OCI-LY3 (cell line): Measurements from ENCODE around the gene ST3GAL4.
"Not testable (repeated sequence)": the region's sequence is repeated elsewhere in the genome, so short reads cannot be mapped to it uniquely, and the experiment has no call there.

Experiments used
- EZH2phosphoT487 ChIP-seq: fragments of 200-600 bp; shearing (Covaris generic); IDR thresholded peaks from 2 replicates; pipeline ENCODE4 v1.6.1; 2018; ENCODE audit warnings: antibody characterized with exemption, mixed run types, low read depth
- TF ChIP-seq, protein P1 (sequence below): fragments of 200-600, 300-600 bp; sonication (generic); IDR thresholded peaks from 2 replicates; pipeline ENCODE4 v1.5.1; 2014; ENCODE audit warnings: antibody characterized with exemption, low read length, low read depth

DNA sequence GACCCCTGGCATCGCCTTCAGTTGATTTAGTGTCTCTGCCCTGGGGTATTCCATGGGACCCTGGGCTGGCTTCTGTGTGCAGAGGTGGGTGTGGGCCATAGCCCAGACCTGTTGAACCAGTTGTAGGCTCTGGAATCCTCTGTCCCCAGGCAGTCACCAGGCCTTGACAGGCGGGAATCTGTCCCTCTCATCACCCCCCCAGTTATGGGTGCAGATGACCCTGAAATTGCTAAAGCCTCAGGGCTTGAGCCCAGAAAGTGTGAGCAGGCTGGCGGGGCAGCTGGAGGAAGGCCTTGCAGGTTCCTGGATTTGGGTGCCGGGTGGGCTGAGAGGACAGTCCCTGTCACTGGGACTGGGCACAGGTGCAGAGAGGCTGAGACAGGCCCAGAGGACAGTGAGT is 27.2 kb downstream of the ST3GAL4 start:
- TF ChIP-seq, protein P1, sequence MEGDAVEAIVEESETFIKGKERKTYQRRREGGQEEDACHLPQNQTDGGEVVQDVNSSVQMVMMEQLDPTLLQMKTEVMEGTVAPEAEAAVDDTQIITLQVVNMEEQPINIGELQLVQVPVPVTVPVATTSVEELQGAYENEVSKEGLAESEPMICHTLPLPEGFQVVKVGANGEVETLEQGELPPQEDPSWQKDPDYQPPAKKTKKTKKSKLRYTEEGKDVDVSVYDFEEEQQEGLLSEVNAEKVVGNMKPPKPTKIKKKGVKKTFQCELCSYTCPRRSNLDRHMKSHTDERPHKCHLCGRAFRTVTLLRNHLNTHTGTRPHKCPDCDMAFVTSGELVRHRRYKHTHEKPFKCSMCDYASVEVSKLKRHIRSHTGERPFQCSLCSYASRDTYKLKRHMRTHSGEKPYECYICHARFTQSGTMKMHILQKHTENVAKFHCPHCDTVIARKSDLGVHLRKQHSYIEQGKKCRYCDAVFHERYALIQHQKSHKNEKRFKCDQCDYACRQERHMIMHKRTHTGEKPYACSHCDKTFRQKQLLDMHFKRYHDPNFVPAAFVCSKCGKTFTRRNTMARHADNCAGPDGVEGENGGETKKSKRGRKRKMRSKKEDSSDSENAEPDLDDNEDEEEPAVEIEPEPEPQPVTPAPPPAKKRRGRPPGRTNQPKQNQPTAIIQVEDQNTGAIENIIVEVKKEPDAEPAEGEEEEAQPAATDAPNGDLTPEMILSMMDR, result not testable (repeated sequence)
- TF ChIP-seq EZH2phosphoT487, result not testable (repeated sequence)
